Measurements from ENCODE around the gene OTUB2. TPM values are rescaled to one million over a fixed set of nuclear protein-coding genes. Genes with fewer than 3 reads are reported as not detected.

OTUB2 gene
- total RNA-seq, 2 experiments from 2014 or later: 1.6 to 1.7 TPM

DNA sequence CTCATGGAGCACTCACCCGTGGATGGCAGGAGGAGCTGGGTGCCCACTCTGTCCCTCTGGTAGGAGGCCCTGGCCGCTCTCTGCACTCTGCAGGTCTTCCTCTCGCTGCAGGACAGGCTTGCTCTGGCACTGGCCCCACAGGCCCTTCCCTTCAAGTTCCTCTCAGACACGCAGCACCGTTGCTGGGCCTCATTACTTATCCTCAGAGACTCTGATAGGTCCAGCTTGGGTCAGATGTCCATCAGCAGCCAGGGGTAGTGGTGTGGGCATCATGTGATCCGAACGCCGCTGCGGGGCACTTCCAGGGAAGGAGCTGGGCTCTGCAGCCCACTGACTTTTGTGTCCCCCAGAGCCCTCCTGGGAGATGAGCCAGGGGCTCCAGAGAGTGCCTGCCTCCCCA lies 11.8 kb downstream of the OTUB2 start:
- H3K4me3 Mint-ChIP-seq: no peak overlapping the region
- peaks cover 3% of the 10 kb centered on the region for H3K4me1 Mint-ChIP-seq (ENCODE audit: low read depth)
- CTCF ChIA-PET: interaction anchor here (0.7 to 9.2 kb wide), 8 partner anchors 11 to 124 kb away, joined by 3 to 108 read pairs (median 5); partner anchors contain the start of gene IFI27
- H3K9me3 Mint-ChIP-seq: no peaks in the 10 kb centered on the region
- H3K36me3 Mint-ChIP-seq (ENCODE audit: low read depth): no peaks in the 10 kb centered on the region
- H3K27ac Mint-ChIP-seq: no peak overlapping the region
- no peaks in the 10 kb centered on the region for H3K27me3 Mint-ChIP-seq (ENCODE audit: low read depth)
- no peak for DNase-seq
- intact Hi-C loops (cut with micrococcal nuclease): loop anchor here (2.0 kb wide), 2 partner anchors 91 to 269 kb away; partner anchors contain the start of gene IFI27L2

DNA sequence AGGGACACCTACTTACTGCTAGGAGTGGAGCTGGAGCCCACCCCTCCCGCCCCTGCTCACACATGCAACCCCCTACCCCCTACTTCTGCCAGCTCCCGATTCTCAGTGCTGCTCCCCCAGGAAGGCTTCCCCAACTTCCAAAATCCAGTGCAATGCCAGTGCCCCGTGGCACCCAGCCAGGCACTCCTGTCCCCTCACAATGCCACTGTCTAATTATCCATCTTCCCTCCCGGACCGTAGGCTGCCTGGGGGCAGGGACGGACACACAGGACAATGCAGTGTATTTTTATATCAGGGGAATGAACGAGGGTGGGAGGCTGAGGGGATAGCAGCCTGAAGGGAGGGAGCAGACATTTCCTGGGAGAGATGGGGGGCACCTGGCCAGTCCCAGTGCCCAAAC lies 12.4 kb downstream of the OTUB2 start:
- H3K4me1 Mint-ChIP-seq (ENCODE audit: low read depth): peaks cover 3% of the 10 kb centered on the region

DNA sequence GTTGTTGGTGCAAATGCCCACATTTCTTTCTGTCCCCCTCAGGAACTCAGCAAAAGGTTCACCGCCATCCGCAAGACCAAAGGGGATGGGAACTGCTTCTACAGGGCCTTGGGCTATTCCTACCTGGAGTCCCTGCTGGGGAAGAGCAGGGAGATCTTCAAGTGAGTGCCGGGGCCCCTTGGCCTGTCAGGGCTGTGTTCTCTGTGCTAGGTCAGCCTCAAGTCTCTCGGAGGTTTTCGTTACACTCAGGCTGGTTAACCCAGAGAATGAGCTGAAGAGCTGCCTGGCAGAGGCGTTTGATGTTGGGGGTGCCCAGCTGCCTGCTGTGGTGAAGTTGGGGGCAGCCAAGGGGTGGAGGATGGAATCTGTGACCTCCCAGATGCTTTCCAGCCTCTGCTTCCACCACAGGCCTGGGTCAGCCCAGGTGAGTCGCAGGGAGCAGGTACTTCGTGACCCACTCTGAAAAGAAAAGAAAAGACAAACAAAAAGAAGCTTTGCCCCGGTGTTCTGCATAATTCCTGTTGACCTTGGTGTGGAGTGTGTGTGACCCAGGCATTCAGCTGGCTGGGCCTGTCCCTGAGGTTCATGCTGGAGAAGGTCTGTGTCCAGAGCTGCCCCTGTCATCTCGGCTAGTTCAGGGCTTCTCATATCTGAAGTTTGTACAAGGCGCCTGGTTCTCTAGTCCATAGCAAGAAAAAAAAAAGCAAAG lies 12.9 kb downstream of the OTUB2 start:
- Mint-ChIP-seq H3K27me3 (ENCODE audit: low read depth) (no peaks in the 10 kb centered on the region), H3K4me1 (ENCODE audit: low read depth) (peaks cover 3% of the 10 kb centered on the region), H3K36me3 (ENCODE audit: low read depth) (no peaks in the 10 kb centered on the region), H3K27ac (no peak overlapping the region), H3K4me3 (no peak overlapping the region), H3K9me3 (no peaks in the 10 kb centered on the region)
- DNase-seq: no peak
- intact Hi-C loops (cut with micrococcal nuclease): no loop called here
- CTCF ChIA-PET: interaction anchor here (0.8 to 9.2 kb wide), 4 partner anchors 69 to 123 kb away, joined by 3 to 108 read pairs (median 3); no protein-coding TSS in a partner anchor

More for the DNA sequence above, 12.4 kb downstream of the OTUB2 start:
- DNase-seq: no peak
- intact Hi-C loops (cut with micrococcal nuclease): no loop called here
- no peak overlapping the region for H3K27ac Mint-ChIP-seq
- H3K36me3 Mint-ChIP-seq (ENCODE audit: low read depth): no peaks in the 10 kb centered on the region
- CTCF ChIA-PET: interaction anchor here (0.8 to 9.2 kb wide), 5 partner anchors 45 to 124 kb away, joined by 3 to 108 read pairs (median 3); no protein-coding TSS in a partner anchor
- no peaks in the 10 kb centered on the region for H3K27me3 Mint-ChIP-seq (ENCODE audit: low read depth)
- H3K4me3 Mint-ChIP-seq: no peak overlapping the region
- H3K9me3 Mint-ChIP-seq: no peaks in the 10 kb centered on the region

DNA sequence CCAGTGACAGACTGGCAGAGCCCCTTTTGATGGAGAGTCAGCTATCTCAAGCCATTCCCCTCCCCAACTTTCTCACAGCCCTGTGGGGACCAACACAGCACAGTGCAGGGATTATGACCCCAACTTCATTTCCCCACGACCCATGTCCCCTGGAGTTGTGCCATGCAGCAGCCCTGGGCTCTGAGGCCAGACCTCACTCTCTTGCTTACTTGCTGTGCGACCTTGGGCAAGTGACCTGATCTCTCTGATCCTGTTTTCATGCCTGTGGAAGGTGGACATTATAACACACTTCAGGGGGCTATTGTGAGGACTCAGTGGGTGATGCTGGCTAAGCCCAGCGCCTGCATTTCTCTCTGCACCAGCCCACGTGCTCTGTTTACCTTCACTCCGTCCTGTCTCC lies 14.1 kb downstream of the OTUB2 start:
- Mint-ChIP-seq H3K4me1 (ENCODE audit: low read depth) (peaks cover 3% of the 10 kb centered on the region), H3K27me3 (ENCODE audit: low read depth) (no peaks in the 10 kb centered on the region), H3K27ac (no peak overlapping the region), H3K36me3 (ENCODE audit: low read depth) (no peaks in the 10 kb centered on the region), H3K9me3 (no peaks in the 10 kb centered on the region), H3K4me3 (no peak overlapping the region)
- no peak for DNase-seq
- intact Hi-C loops (cut with micrococcal nuclease): no loop called here
- CTCF ChIA-PET: interaction anchor here (0.9 to 9.2 kb wide), 2 partner anchors 97 to 100 kb away, joined by 3 to 108 read pairs; no protein-coding TSS in a partner anchor

DNA sequence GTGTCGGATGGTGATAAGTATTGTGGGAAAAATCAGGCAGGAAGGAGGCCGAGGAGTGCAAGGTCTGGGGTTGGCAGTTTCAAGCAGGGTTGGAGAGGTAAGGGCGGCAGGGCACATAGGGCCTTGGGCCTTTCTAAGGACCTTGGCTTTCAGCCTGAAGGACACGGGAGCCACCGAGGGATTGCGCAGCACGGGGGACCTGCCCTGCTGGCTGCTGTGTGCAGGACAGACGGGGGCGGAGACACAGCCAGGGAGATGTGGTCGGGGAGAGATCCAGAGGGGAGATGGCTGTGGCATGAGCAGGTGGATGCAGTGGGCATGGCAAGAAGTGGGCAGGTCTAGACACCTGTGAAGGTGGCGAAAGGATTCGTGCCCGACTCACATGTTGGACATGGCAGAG lies 14.7 kb downstream of the OTUB2 start:
- intact Hi-C loops (cut with micrococcal nuclease): no loop called here
- no peak overlapping the region for H3K4me3 Mint-ChIP-seq
- H3K9me3 Mint-ChIP-seq: no peaks in the 10 kb centered on the region
- H3K4me1 Mint-ChIP-seq (ENCODE audit: low read depth): peaks cover 3% of the 10 kb centered on the region
- no peak for DNase-seq
- CTCF ChIA-PET: no interaction called here
- no peaks in the 10 kb centered on the region for H3K36me3 Mint-ChIP-seq (ENCODE audit: low read depth)
- H3K27me3 Mint-ChIP-seq (ENCODE audit: low read depth): no peaks in the 10 kb centered on the region
- H3K27ac Mint-ChIP-seq: no peak overlapping the region

DNA sequence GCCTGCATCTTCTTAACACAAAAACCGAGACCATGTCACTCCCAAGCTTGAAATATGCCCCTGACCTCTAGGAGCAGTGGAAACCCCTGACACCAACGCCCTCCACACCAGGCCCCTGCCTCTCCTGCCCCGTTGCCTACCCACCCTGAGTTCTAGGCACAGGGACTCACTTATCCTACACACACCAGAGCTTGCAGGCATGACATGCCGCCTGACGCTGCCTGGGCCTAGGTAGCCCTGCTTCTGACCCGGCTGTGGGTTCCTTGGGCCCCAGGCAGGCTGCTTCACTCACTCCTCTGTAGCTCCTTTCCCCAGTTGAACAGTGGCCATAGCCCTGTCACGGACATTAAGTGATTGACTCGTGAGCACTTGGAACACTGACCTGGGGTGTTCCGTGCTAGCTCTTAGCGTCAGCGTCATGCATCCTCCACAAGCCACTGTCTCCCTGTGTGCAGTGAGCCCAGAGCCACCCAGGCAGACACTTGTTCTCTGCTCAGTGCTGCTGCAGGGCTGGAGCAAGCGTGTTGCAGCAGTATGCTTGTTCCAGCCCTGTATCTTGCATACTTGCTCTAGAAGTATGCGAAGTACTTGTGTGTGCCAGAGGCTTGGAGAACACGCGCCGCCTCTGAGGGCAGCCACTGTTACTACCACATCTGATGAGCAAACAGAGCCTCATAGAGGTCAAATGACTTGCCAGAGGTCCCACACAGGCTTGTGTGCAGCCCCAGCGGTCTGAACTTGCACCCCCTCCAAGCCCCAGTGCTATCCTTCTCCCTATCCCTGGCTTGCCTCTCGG lies 15.6 kb downstream of the OTUB2 start:
- H3K36me3 Mint-ChIP-seq (ENCODE audit: low read depth): no peaks in the 10 kb centered on the region
- H3K27me3 Mint-ChIP-seq (ENCODE audit: low read depth): no peaks in the 10 kb centered on the region
- no peak for DNase-seq
- H3K4me1 Mint-ChIP-seq (ENCODE audit: low read depth): peaks cover under 1% of the 10 kb centered on the region
- intact Hi-C loops (cut with micrococcal nuclease): no loop called here
- H3K27ac Mint-ChIP-seq: no peak overlapping the region
- CTCF ChIA-PET: no interaction called here
- no peaks in the 10 kb centered on the region for H3K9me3 Mint-ChIP-seq
- no peak overlapping the region for H3K4me3 Mint-ChIP-seq

DNA sequence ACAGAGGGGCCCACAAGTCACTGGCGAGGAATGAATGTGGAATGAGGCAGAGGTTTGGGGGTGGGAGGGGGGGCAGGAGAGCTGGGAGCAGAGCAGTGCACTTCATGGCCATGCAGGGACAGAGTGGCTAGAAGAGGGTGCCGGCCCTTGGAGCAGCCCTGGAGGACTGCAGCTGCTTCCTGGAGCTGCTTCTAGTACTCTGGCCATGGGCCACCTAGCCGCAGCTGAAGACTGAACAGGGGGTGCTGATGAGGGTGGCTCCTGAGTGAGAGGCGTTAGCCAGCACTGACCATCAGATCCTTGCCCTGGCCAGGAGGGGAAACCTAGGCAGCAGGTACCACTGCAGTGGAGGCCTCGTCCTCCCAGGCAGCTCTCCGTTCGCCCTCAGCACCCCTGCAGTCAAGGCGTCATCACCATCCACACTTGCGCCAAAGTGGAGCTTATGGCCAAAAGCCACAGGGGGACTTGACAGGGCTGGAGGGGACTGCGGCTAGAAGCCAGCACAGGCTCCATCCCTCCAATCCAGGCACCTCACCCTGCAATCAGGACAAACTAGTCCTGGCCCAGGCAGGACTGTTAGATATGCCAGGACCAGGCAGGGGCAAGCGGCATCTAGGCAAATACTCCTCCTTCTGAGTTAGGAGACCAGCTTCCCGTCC lies 16.4 kb downstream of the OTUB2 start:
- Mint-ChIP-seq H3K4me3 (no peak overlapping the region), H3K27me3 (ENCODE audit: low read depth) (no peaks in the 10 kb centered on the region), H3K36me3 (ENCODE audit: low read depth) (no peaks in the 10 kb centered on the region), H3K27ac (no peak overlapping the region), H3K4me1 (ENCODE audit: low read depth) (no peaks in the 10 kb centered on the region), H3K9me3 (no peaks in the 10 kb centered on the region)
- DNase-seq: no peak
- CTCF ChIA-PET: no interaction called here
- intact Hi-C loops (cut with micrococcal nuclease): no loop called here

DNA sequence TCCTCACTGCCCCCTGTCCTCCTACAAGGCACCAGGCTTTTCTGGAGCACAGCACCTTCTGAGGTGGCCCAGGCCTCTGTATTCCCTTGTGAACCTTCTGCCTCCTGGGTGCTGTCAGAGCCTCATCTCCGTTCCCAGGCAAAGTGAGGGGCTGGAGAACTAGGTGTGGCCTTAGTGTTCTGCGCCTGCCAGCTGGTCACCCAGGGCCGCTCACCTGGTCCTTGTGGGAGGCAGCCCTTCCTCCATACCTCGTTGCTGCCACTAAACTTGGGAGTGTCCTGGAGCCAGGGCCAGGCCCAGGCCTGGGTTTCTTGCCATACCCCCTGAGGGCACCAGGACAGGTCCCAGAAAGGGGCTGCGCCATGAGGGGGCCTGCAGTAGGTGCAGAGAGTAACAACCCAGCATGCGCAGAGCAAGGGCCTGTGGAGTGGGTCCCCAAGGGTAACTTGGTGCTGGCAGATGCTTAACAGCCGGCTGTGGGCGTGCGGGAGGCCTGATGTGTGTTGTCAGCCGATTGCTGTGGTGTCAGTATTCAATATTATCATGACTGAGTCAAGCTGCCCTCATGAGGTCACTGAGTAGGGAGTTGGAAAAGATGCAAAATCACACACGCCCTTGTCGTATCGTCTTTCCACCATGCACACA lies 17.1 kb downstream of the OTUB2 start:
- no peak overlapping the region for H3K27ac Mint-ChIP-seq

DNA sequence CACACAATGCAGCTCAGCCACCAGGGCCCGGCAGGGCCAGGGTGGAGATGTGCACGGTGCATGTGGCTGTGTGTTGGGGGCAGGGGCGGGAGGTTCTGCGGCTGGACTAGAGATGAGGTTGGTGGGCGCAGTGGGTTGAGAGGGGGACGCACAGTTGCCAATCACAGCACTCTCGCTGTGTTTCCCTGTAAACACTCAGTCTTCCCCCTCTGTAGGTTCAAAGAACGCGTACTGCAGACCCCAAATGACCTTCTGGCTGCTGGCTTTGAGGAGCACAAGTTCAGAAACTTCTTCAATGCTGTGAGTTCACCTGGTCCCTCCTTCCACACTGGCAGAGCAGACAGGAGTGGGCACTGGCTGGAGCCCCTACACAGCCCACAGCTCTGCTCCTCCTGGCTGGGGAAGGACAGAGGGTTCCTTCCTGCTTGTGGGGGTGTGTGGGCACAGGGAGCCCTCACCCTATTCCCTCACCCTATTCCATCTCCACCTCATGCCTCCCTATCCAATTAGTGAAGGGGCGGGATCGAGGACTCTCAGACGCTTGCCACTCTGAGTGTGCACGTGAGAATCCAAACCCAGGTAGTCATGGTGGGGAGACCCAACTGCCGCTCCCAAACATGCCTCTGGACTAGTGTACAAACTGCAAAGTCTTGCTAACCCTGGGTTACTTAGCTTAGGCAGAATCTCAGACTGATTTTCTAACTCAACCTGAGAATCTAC lies 17.8 kb downstream of the OTUB2 start:
- Mint-ChIP-seq H3K4me3 (no peak overlapping the region), H3K9me3 (no peaks in the 10 kb centered on the region), H3K27ac (no peak overlapping the region), H3K36me3 (ENCODE audit: low read depth) (peaks cover 6% of the 10 kb centered on the region), H3K27me3 (ENCODE audit: low read depth) (no peaks in the 10 kb centered on the region), H3K4me1 (ENCODE audit: low read depth) (no peaks in the 10 kb centered on the region)
- DNase-seq: no peak
- intact Hi-C loops (cut with micrococcal nuclease): no loop called here
- CTCF ChIA-PET: no interaction called here

More for the DNA sequence above, 17.1 kb downstream of the OTUB2 start:
- peaks cover 4% of the 10 kb centered on the region for H3K36me3 Mint-ChIP-seq (ENCODE audit: low read depth)
- intact Hi-C loops (cut with micrococcal nuclease): no loop called here
- H3K9me3 Mint-ChIP-seq: no peaks in the 10 kb centered on the region
- DNase-seq: no peak
- no peak overlapping the region for H3K4me3 Mint-ChIP-seq
- H3K27me3 Mint-ChIP-seq (ENCODE audit: low read depth): no peaks in the 10 kb centered on the region
- H3K4me1 Mint-ChIP-seq (ENCODE audit: low read depth): no peaks in the 10 kb centered on the region
- CTCF ChIA-PET: no interaction called here

DNA sequence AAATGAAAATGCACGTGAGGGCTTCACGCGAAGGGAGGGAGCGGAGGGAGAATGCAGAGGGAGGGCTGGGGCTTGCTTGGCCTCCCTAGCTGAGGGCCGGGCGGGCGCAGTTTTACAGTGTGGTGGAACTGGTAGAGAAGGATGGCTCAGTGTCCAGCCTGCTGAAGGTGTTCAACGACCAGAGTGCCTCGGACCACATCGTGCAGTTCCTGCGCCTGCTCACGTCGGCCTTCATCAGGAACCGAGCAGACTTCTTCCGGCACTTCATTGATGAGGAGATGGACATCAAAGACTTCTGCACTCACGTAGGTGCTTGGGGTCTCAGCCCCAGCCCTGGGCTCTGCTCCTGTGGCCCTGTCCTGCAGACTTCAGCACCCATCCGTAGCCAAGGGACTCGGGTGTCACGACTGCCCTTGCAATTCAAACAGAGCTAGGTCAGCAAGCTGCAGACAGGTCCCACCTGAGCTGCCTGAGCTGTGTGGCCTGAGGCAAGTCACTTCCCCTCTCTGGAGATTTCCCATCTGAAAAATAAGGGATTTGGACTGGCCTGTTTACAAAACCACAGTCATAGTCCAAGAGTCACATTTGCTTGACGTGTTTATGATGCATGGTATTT lies 18.4 kb downstream of the OTUB2 start:
- CTCF ChIA-PET: interaction anchor here (2.2 kb wide), 1 partner anchor 8 kb away, joined by 9 read pairs; no protein-coding TSS in a partner anchor
- H3K27me3 Mint-ChIP-seq (ENCODE audit: low read depth): no peaks in the 10 kb centered on the region
- no peak overlapping the region for H3K4me3 Mint-ChIP-seq
- H3K27ac Mint-ChIP-seq: no peak overlapping the region
- DNase-seq: no peak
- H3K9me3 Mint-ChIP-seq: no peaks in the 10 kb centered on the region
- H3K36me3 Mint-ChIP-seq (ENCODE audit: low read depth): peaks cover 6% of the 10 kb centered on the region
- no peaks in the 10 kb centered on the region for H3K4me1 Mint-ChIP-seq (ENCODE audit: low read depth)
- intact Hi-C loops (cut with micrococcal nuclease): no loop called here

DNA sequence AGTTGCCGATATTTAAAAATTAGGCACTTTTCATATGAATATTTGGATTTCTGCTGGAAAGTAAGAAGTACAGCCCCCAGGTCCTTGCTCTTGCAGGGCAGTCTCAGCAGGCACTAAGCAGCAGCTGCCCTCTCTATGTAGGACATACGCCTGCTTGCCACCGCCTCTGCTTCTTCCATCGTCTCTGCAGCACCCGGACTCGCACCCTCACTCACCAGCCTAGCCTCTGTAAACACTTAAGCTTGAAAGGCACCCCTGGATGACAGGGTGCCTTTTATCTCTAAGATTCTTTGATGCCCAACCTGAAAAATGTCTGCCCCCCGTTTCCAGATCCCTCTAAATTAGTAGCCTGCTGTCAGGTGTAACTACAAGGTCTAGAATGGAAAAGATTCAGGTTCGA lies 19.0 kb downstream of the OTUB2 start:
- Mint-ChIP-seq H3K9me3 (no peaks in the 10 kb centered on the region), H3K4me1 (ENCODE audit: low read depth) (no peaks in the 10 kb centered on the region), H3K27ac (no peak overlapping the region), H3K27me3 (ENCODE audit: low read depth) (no peaks in the 10 kb centered on the region), H3K4me3 (no peak overlapping the region), H3K36me3 (ENCODE audit: low read depth) (peaks cover 10% of the 10 kb centered on the region)
- CTCF ChIA-PET: interaction anchor here (2.2 kb wide), 1 partner anchor 8 kb away, joined by 9 read pairs; no protein-coding TSS in a partner anchor
- no peak for DNase-seq
- intact Hi-C loops (cut with micrococcal nuclease): no loop called here

Data from activated naive CD4-positive, alpha-beta T cell treated with anti-CD3 and anti-CD28 coated beads for 36 hours (primary cell).